HG02642 (cell line): ENCODE results near the gene TBX4.
A peak's percentile ranks its signal among the peaks of the same experiment; 100 is the strongest.

Source experiments
- ATAC-seq: cut with Tn5 transposase; IDR thresholded peaks from one replicate; pipeline ENCODE4 v1.9.1; 2021; ENCODE audit warnings: mild to moderate bottlenecking; ENCODE audit not compliant: unreplicated experiment, poor library complexity

TBX4 gene

DNA sequence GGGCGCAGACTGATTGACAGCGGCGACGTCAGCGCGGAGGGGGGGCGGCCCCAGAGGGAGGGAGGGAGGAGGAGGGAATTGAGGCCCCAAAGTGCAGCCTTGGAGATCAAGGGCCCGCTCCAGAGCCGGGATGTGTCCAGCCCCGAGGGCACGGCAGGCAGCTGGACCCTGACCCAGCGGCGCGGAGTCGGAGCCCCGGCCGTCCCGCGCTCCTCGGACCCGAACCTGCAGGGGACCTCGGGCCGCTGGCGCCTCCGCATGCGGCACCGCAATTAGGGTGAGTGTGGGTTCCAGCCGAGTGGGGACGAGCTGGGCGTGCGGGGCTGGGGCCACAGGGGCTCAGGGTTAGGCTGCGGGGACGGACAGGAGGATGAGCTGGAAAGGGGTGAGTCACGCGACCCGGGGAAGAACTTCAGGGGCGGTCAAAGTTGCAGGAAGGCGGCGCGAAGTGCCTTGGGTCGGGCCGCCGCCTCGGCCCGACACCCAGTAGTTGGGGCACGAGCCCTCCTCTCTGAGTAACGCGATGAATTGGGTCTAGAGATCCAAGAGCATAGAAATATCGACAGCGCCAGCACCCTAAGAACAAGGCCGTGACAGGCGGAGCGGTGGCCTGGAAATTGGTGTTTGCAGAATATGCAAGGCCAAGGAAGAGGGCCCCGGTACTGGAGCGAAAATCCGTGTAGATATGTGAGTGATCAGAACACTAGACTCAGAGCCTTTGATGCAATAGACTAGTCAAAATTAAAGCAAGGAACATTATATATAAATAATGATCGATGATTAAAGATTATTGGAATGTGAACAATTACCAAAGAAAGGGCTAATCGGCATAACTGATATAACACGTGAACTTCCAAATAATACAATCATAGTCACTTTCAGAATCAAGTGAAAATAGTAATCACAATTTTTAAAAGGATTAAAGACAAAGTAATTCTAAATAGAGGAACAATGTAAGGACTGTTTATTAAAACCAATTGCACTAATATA, at the start of gene TBX4:
TBX4 (plus strand) TSS at position 122 of the 990 bp plus-strand sequence. CDS start 4,069 bp downstream, outside the sequence.
- ATAC-seq = no peak

DNA sequence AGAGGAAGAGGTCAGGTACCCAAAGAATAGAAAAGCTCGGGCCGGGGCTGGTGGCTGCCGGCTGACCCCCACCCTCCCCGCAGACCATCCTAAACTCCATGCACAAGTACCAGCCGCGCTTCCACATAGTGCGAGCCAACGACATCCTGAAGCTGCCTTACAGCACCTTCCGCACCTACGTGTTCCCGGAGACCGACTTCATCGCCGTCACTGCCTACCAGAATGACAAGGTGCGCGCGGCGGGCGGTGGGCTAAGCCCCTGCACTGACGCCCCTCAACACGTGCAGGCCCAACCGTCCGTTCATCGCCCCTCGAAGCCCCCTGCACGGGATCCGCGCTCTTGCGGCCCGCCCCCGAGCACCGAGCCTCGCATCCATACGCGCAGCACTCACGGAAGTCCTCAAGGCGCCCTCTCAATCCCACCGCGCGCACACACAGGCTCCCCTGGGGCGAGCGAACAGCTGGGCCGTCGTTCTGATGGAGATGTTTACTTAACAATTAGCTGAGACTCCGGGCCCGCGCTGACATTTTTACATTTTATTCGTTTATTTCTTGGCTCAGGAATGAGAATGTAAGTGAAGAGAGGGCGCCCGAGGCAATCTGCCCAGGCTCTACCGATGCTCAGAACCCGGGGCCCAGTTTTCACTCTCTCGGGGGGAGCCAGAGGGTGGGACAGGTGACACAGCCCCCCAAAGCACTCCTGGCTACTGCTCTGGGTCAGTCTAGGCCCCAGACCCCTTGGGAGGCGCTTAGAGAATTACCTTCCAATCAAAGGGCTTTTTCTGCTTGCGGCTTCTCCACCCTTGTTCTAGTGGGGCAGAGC, 49.0 kb upstream of the TBX4 start:
- ATAC-seq = no peak

GRCh38 chr17:61403801-61404662, 48.2 kb upstream of the TBX4 start:
- ATAC-seq = no peak

GRCh38 chr17:61404663-61404912, 47.6 kb upstream of the TBX4 start:
- no peak for ATAC-seq

DNA sequence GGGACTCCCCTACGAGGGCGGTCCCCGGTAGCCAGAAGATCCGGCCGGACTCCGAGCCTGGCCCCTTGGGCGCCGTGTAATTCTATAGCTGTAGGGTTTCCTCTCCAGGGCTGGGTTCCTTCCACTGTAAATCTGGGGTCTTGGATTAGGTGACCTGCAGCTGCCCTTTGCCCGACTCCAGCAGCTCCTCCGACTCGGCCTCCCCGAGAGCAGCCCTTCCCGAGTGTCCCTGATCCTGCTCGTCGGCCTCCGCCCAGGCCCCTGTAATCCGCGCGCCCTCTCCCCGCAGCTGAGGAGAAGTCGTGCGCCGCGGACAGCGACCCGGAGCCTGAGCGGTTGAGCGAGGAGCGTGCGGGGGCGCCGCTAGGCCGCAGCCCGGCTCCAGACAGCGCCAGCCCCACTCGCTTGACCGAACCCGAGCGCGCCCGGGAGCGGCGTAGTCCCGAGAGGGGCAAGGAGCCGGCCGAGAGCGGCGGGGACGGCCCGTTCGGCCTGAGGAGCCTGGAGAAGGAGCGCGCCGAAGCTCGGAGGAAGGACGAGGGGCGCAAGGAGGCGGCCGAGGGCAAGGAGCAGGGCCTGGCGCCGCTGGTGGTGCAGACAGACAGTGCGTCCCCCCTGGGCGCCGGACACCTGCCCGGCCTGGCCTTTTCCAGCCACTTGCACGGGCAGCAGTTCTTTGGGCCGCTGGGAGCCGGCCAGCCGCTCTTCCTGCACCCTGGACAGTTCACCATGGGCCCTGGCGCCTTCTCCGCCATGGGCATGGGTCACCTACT, 47.1 kb upstream of the TBX4 start:
- ATAC-seq = no peak

- no peak for ATAC-seq
Measured at GRCh38 chr17:61405686-61406536, 46.3 kb upstream of the TBX4 start.

DNA sequence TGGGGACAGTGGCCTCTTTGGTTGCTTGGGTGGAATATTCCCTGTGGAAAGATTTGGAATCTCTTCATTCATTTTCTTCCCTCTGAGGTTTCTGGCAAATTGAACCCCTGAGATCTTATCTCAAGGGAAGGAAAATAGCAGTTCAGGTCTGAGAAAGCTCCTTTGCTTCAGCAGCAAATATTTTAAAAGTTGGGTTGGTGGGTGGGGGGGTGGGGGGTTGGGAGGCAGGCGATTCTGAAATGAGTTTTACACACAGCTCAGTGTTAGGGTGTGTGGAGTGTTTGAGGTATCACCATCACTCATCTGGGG, 45.7 kb upstream of the TBX4 start:
- no peak for ATAC-seq

GRCh38 chr17:61406971-61407911, 45.0 kb upstream of the TBX4 start:
- no peak for ATAC-seq

DNA sequence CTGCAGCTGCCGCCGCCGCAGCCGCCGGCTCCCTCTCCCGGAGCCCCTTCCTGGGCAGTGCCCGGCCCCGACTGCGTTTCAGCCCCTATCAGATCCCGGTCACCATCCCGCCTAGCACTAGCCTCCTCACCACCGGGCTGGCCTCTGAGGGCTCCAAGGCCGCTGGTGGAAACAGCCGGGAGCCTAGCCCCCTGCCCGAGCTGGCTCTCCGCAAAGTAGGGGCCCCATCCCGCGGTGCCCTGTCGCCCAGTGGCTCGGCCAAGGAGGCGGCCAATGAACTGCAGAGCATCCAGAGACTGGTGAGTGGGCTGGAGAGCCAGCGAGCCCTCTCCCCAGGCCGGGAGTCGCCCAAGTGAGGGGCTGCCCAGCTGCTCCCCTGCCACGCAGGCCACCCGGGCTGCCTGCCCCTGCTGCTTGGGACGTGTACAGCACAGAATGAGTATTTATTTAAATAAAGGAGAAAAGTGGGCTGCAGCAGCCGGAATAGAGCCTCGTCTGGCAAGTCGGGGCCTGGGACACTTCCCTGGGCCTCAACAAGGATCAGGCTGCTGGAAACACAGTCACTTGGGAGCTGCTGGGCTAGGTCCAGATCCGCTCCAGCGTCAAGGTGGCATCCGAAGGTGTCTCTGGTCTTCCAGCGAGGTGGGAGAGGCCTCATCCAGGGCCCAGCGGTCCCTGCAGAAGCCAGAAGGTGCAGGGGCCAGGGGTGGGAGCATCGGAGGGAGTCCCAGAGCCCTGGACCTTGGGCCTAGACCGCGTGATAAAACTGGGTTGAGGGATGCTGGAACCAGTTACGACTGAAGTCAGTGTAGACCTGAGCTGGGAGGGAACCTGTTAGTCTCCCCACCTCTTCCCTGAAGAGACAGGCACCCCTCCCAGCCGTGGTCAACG, 43.8 kb upstream of the TBX4 start:
- no peak for ATAC-seq

GRCh38 chr17:61409301-61410112, 42.7 kb upstream of the TBX4 start:
- no peak for ATAC-seq

- ATAC-seq = no peak
Measured at GRCh38 chr17:61410141-61411010, 41.8 kb upstream of the TBX4 start.

GRCh38 chr17:61411011-61411260, 41.3 kb upstream of the TBX4 start:
- no peak for ATAC-seq

DNA sequence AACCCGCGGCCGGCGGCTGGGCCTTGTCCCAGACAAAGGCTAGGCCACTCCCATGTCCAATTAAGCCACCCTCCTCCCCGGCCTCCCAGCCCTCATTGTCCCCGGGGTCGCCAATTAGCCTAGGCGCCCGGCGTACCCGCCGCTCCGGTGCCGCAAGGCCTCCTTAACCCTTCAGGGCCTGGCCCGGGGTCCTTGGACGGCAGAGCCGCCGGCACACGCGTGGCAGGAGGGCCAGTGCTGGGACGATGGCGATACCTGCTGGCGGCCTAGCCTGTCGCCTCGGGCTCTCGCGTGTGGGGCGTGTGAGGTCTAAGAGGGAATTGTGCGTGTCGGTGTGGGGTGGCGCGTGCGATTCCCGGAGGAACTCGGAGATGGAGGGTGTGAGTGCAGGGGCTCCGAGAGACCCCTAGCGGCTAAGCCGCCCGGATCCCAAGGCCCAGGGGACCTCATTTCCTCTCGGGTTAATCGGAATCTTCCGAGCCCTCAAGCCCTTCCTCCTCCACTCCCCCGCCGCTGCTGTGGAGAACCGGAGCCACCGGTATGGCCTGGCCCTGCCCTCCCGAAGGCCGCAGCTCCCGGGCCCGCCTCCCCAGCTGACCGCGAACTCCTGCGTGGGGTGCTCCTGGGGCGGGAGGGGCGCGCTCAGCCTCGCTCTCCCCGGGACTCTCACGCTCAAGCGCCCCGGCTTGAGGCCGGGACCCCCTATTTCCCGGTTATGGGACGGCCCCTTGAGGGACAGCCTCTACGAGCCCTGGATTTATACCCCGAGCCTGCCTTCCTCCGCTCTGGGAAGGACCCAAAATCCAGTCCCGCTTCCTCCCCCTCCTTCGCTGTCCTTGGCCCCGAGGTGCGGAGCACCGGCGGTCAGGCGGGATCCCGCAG, 40.7 kb upstream of the TBX4 start:
- ATAC-seq = peak; percentile 10

DNA sequence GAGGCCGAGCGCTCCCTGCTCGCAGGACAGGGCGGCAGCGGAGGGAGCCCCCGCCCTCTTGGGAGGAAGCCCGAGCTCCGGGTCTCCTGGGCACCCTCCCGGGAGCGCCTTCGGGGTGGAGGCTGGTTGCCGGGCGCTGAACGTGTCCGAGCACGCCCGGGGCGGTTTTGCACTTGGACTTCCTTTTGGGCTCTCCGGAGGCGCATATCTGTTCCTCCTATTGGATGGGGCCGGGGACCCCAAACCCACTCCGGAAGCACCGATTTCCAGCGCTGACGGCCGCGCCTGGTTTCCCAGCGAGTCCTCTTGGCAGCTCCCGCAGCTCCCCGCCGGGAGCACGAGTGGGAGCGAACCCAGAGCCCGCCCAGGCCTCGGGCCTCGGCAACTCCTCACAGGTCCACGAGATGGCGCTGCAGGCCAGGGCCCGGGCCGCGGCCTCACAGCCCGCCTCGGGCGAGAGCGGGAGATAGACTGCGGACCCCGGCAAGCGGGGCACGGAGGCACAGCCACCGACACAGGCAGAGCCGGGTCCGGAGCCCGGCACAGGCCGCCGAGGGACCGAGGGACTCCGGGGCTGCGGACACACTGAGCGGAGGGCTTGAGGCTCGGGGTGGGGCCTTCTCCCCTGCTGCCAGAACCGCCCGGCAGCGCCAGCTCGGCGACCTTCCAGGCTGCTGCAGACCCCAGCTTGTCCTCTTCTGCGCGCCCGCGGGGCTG, 39.9 kb upstream of the TBX4 start:
- ATAC-seq = peak; percentile 63
